Embryonic facial prominence (tissue), 1 donor: ENCODE results near the gene SBNO2.
"Not testable (repeated sequence)": the region's sequence is repeated elsewhere in the genome, so short reads cannot be mapped to it uniquely, and the experiment has no call there.

Source experiments
- DNase-seq: peaks from one replicate; pipeline ENCODE4 v3.0.0-alpha.2; 2016; ENCODE audit errors: extremely low spot score

Gene SBNO2

GRCh38 chr19:1119475-1120217 is 54.4 kb downstream of the SBNO2 start:
- DNase-seq = no peak

GRCh38 chr19:1118999-1119398 is 55.1 kb downstream of the SBNO2 start:
- DNase-seq = no peak

- no peak for DNase-seq
Measured at GRCh38 chr19:1117654-1118053, 56.4 kb downstream of the SBNO2 start.

- no peak for DNase-seq
Measured at GRCh38 chr19:1116726-1117581, 57.1 kb downstream of the SBNO2 start.

- no peak for DNase-seq
Measured at GRCh38 chr19:1115646-1116420, 58.2 kb downstream of the SBNO2 start.

GRCh38 chr19:1114728-1115127 is 59.3 kb downstream of the SBNO2 start:
- DNase-seq = not testable (repeated sequence)

- DNase-seq = no peak
Measured at GRCh38 chr19:1113986-1114483, 60.0 kb downstream of the SBNO2 start.

- peak; percentile 81 for DNase-seq
Measured at GRCh38 chr19:1113030-1113985, 60.8 kb downstream of the SBNO2 start.

DNA sequence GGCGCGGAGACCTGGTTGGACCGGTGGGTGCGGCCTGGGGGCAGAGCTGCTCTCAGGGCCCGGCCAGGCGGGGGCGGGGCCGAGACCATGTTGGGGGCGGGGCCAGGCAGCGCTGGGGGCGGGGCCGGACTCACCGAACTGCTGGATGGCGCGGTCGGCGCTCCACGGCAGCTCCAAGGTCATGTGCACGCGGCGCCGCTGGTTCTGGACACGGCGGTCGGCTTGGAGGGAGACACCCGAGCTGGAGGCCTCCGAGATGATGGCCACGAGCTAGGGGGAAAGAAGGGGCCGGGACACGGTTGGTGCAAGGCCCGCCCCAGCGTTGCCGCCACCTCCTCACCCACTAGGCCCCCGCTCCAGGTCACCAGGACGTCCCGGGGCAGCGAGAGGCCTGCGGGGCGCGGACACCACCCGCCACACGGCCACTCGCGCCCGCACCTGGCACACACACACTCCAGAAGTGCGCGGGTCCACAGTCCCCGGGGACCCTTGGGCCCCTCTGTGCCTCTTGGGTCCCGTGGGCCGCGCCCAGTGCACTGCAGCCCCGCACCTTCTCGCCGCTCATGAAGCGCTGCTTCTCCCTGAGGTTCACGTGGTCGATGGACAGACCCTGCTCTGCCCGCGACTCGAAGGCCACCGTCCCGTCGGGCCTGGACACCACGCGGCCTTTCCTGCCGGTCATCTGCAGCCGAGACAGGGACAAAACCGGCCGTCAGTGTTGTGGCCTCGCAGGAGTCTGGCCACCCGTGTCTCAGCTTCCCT is 61.6 kb downstream of the SBNO2 start:
- no peak for DNase-seq

GRCh38 chr19:1111641-1112267 is 62.3 kb downstream of the SBNO2 start:
- DNase-seq = no peak

- DNase-seq = no peak
Measured at GRCh38 chr19:1110809-1111640, 63.0 kb downstream of the SBNO2 start.

DNA sequence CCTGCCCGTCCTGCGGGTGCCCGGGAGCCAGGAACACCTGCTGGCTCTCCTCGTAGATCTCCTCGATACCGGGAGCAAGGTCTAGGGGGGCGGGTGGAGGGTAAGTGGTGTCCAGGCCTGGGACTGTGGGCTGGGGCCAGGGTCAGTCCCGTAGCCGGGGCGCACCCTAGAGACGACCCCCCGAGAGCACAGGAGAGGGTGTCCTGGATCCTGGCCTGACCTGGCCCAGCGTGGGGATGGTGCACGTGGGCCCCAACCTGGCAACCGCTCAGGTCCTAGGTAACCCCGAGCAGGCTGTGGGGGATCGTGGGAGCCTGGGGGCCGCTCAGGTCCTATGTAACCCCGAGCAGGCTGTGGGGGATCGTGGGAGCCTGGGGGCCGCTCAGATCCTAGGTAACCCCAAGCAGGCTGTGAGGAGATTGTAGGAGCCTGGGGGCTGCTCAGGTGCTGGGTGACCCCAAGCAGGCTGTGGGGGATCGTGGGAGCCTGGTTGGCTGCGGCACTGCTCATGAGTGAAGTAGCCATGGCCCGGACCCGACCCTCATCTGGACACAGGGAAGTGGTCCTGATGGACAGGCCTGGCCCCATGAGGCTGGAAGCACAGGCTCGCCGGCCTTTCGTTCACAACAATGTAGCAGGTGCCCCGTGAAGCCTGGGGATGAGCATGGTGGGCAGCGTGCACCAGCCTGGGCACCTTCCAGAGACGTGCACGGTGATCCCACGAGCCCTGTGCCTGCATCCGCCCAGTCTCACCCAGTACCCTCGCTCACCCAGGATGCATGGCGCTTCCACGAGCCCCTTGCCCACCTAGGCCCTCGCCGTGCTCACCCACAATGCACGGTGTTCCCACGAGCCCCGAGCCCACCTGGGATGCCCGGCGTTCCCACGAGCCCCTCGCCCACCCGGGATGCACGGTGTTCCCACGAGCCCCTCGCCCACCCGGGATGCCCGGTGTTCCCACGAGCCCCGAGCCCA is 64.1 kb downstream of the SBNO2 start:
- no peak for DNase-seq

- DNase-seq = no peak
Measured at GRCh38 chr19:1109032-1109551, 65.0 kb downstream of the SBNO2 start.

DNA sequence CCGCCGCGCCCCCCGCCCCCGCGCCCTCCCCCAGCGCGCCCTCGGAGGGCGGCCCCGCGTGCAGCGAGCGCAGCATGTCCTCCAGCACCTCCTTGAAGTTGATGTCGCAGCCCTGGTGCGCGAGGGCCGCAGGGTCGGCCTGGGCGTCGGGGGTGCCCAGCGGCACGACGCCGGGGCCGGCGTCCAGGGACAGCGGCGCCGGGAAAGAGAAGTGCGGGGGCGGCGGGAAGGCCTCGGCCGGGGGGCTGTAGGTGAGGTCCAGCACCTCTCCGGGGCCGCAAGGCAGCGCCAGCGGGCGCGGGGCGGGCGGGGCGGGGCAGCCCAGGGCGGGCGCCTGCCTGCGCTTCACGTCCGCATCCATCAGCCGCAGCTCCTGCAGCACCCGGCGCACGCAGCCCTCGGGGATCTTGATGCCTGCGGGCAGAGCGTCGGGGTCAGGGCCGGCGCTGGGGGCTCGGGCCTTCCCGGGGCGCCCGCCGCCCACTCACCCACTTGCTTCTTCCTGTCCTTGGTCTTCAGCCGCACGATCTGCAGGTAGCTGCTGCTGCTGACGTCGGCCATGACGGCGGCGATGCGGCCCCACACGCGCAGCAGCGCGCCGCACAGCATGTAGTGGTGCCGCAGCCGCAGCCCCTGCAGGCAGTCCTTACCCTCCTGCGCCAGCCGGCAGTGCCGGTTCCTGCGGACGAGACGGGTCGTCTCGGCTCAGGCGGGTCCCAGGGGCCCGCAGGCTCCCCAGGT is 65.6 kb downstream of the SBNO2 start:
- DNase-seq = no peak

DNA sequence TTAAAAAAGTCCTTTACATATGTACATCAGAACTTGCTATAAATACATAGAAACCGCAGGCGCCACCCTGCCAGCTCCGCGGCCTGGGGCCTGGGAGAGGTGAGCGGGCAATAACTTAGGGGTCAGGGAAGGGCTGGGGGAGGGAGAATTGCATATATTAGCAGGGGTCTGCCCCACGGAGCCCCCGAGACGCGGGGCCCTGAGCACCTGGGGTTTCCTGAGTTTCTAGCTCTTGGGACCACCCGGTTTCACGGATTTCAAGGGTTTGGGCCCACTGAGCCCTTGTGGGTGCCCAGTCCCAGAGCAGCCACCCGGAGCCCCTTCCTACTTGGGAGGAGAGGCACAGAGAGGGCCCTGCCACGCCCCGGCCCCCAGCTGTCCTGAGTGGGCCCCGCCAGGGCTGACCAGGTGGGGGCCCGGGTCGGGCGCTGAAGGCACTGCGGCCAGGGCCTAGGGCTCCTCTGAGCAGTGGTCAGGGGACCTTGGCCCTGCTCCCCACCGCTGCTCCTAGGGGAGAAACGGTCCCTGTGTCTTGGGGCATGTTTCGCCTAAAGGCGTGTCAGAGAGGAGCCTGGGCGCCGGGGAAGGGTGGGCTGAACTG is 66.3 kb downstream of the SBNO2 start:
- DNase-seq = no peak
